HepG2 (cell line): Measurements from ENCODE around the gene USP5. TPM values are rescaled to one million over a fixed set of nuclear protein-coding genes. Genes with fewer than 3 reads are reported as not detected.

ENCODE experiments used
- DR1 ChIP-seq: sonication (generic); formaldehyde crosslinking; IDR thresholded peaks from 2 replicates; pipeline ENCODE4 v1.8.0; 2021; ENCODE audit warnings: mild to moderate bottlenecking, missing genetic modification reagents, inconsistent platforms
- GABPA ChIP-seq, 2 experiments: IDR thresholded peaks; 2 replicates each; pipeline ENCODE4 v1.6.1; 2011 to 2016; ENCODE audit warnings: low read depth in 2 of 2, low read length in 1 of 2, missing biosample characterization in 1 of 2, missing genetic modification characterization in 1 of 2
- GZF1 ChIP-seq: sonication (generic); formaldehyde crosslinking; IDR thresholded peaks from 2 replicates; pipeline ENCODE4 v1.5.1; 2020; ENCODE audit warnings: mild to moderate bottlenecking, missing genetic modification reagents
- IRF2 ChIP-seq: IDR thresholded peaks from 2 replicates; pipeline ENCODE4 v1.6.1; 2018; ENCODE audit warnings: missing genetic modification reagents, missing compliant biosample characterization
- IRX3 ChIP-seq: sonication (generic); formaldehyde crosslinking; IDR thresholded peaks from 2 replicates; pipeline ENCODE4 v1.8.1; 2023; ENCODE audit warnings: mild to moderate bottlenecking, low read depth, missing genetic modification reagents, borderline replicate concordance
- MAZ ChIP-seq, 2 experiments: sonication (generic) in 1 of 2; formaldehyde crosslinking in 1 of 2; IDR thresholded peaks; 2 replicates each; pipeline versions ENCODE4 v1.5.0 to v1.6.1; 2012 to 2020; ENCODE audit warnings: low read depth in 2 of 2, mild to moderate bottlenecking in 2 of 2, borderline replicate concordance in 1 of 2, improper control_type of control experiment in 1 of 2, low read length in 1 of 2, missing genetic modification reagents in 1 of 2, moderate library complexity in 1 of 2
- NFYB ChIP-seq: sonication (generic); formaldehyde crosslinking; IDR thresholded peaks from 2 replicates; pipeline ENCODE4 v1.4.0; 2020; ENCODE audit warnings: missing genetic modification reagents
- SP5 ChIP-seq: IDR thresholded peaks from 2 replicates; pipeline ENCODE4 v1.6.1; 2016; ENCODE audit warnings: low read depth, borderline replicate concordance
- ZNF598 ChIP-seq: sonication (generic); formaldehyde crosslinking; IDR thresholded peaks from 2 replicates; pipeline ENCODE4 v1.5.1; 2020; ENCODE audit warnings: mild to moderate bottlenecking, missing genetic modification reagents, borderline replicate concordance
- ZNF83 ChIP-seq: sonication (generic); formaldehyde crosslinking; IDR thresholded peaks from 2 replicates; pipeline ENCODE4 v1.4.0; 2020; ENCODE audit warnings: missing genetic modification reagents, mild to moderate bottlenecking, borderline replicate concordance
- ZNF850 ChIP-seq: sonication (generic); formaldehyde crosslinking; conservative IDR thresholded peaks from 2 replicates; pipeline ENCODE4 v1.9.0; 2021; ENCODE audit warnings: mild to moderate bottlenecking, missing genetic modification reagents
- polyA plus RNA-seq, 8 experiments: library from polyadenylated mRNA; depleted of rRNA in 3 of 8; stranded (reverse) in 7 of 8; unstranded in 1 of 8; fragments of >200 nt; fragmentation: Illumina TruSeq in 4 of 8; extraction: Trizol in 4 of 8; gene quantifications; 2 replicates each; pipeline versions ENCODE4 v1.2.1 to v1.2.3, GENCODE V29; 2011 to 2016; ENCODE audit warnings: low read depth in 4 of 8, missing spikeins in 1 of 8, mixed read lengths in 1 of 8; ENCODE audit not compliant: insufficient read depth in 1 of 8
- total RNA-seq, 5 experiments: library from RNA; depleted of rRNA; stranded (reverse); fragments of >200 nt; fragmentation: Illumina TruSeq; extraction: Trizol; gene quantifications; 2 replicates each; pipeline ENCODE4 v1.2.3, GENCODE V29; 2016; ENCODE audit warnings: low read depth in 1 of 5
- TF ChIP-seq, protein P1 (sequence below): sonication (generic); formaldehyde crosslinking; IDR thresholded peaks from 2 replicates; pipeline ENCODE4 v1.5.1; 2020; ENCODE audit warnings: mild to moderate bottlenecking, missing genetic modification reagents, moderate library complexity
- TF ChIP-seq, protein P2 (sequence below): sonication (generic); formaldehyde crosslinking; IDR thresholded peaks from 2 replicates; pipeline ENCODE4 v1.8.1; 2022; ENCODE audit warnings: mild to moderate bottlenecking, missing genetic modification reagents
- TF ChIP-seq, protein P3 (sequence below): fragments of 450-650 bp; IDR thresholded peaks from 2 replicates; pipeline ENCODE4 v1.6.1; 2017
- TF ChIP-seq, protein P4 (sequence below): IDR thresholded peaks from 2 replicates; pipeline ENCODE4 v1.6.1; 2012; ENCODE audit warnings: inconsistent platforms

Gene USP5
- total and polyA plus RNA-seq, 2 of the 13 experiments (the other 11 are each of a cell fraction or from before 2014, with no cell fraction given) = 39.6 to 56.0 TPM

DNA sequence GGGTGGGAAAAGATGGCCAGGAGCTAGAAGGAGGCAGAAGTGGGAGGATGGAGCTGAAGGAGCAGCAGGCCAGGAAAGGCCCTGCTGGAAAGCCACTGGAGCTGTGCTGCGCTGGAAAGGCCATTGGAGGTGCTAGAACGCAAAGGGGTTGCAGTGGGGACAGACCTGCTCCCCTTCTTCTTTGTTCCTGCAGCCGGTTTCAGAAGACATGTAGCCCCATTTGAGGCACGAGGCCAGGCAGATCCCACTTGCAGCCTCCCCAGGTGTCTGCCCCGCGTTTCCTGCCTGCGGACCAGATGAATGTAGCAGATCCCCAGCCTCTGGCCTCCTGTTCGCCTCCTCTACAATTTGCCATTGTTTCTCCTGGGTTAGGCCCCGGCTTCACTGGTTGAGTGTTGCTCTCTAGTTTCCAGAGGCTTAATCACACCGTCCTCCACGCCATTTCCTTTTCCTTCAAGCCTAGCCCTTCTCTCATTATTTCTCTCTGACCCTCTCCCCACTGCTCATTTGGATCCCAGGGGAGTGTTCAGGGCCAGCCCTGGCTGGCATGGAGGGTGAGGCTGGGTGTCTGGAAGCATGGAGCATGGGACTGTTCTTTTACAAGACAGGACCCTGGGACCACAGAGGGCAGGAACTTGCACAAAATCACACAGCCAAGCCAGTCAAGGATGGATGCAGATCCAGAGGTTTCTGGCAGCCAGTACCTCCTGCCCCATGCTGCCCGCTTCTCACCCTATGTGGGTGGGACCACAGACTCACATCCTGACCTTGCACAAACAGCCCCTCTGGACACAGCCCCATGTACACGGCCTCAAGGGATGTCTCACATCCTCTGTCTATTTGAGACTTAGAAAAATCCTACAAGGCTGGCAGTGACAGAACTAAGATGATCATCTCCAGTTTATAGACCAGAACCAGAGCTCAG lies 32.6 kb upstream of the USP5 start (continued):
- TF ChIP-seq, protein P1, sequence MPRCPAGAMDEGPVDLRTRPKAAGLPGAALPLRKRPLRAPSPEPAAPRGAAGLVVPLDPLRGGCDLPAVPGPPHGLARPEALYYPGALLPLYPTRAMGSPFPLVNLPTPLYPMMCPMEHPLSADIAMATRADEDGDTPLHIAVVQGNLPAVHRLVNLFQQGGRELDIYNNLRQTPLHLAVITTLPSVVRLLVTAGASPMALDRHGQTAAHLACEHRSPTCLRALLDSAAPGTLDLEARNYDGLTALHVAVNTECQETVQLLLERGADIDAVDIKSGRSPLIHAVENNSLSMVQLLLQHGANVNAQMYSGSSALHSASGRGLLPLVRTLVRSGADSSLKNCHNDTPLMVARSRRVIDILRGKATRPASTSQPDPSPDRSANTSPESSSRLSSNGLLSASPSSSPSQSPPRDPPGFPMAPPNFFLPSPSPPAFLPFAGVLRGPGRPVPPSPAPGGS = peak; percentile 34; the same call in 1 of the 2 replicates
- TF ChIP-seq, protein P2, sequence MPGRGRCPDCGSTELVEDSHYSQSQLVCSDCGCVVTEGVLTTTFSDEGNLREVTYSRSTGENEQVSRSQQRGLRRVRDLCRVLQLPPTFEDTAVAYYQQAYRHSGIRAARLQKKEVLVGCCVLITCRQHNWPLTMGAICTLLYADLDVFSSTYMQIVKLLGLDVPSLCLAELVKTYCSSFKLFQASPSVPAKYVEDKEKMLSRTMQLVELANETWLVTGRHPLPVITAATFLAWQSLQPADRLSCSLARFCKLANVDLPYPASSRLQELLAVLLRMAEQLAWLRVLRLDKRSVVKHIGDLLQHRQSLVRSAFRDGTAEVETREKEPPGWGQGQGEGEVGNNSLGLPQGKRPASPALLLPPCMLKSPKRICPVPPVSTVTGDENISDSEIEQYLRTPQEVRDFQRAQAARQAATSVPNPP (CRISPR knock-in tag) = no peak
- TF ChIP-seq SP5 (CRISPR knock-in tag) (no peak), ZNF83 (CRISPR knock-in tag) (no peak), NFYB (no peak), GABPA (IDR thresholded peaks at IDR 0.05; ENCODE audit: low read depth, low read length) (no peak), GABPA (CRISPR knock-in tag; IDR thresholded peaks at IDR 0.05; ENCODE audit: low read depth) (no peak), ZNF598 (CRISPR knock-in tag) (no peak), GZF1 (CRISPR knock-in tag) (no peak), IRX3 (no peak), MAZ (IDR thresholded peaks at IDR 0.05; ENCODE audit: borderline replicate concordance, low read depth, low read length) (no peak), MAZ (CRISPR knock-in tag; IDR thresholded peaks at IDR 0.05; ENCODE audit: low read depth) (no peak), IRF2 (CRISPR knock-in tag) (no peak), ZNF850 (CRISPR knock-in tag) (no peak), DR1 (CRISPR knock-in tag) (0 out of 2 replicates have a peak, but pooled peaks have one; percentile 25)
- TF ChIP-seq, protein P3, sequence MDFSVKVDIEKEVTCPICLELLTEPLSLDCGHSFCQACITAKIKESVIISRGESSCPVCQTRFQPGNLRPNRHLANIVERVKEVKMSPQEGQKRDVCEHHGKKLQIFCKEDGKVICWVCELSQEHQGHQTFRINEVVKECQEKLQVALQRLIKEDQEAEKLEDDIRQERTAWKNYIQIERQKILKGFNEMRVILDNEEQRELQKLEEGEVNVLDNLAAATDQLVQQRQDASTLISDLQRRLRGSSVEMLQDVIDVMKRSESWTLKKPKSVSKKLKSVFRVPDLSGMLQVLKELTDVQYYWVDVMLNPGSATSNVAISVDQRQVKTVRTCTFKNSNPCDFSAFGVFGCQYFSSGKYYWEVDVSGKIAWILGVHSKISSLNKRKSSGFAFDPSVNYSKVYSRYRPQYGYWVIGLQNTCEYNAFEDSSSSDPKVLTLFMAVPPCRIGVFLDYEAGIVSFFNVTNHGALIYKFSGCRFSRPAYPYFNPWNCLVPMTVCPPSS = no peak
- TF ChIP-seq, protein P4, sequence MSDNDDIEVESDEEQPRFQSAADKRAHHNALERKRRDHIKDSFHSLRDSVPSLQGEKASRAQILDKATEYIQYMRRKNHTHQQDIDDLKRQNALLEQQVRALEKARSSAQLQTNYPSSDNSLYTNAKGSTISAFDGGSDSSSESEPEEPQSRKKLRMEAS = no peak
